AG10803 (cell line): Measurements from ENCODE around the gene CCDC93.

Source experiments
- DNase-seq: peaks from one replicate; pipeline ENCODE4 v3.0.0; 2010; ENCODE audit warnings: low read depth
- H3K4me3 ChIP-seq: 2 replicates; pipeline ENCODE4 v1.5.1; 2011; ENCODE audit warnings: mild to moderate bottlenecking, low read length, control low read depth
- TF ChIP-seq, protein P1 (sequence below): conservative IDR thresholded peaks from 2 replicates; pipeline ENCODE4 v1.5.1; 2011; ENCODE audit warnings: mild to moderate bottlenecking, low read length, control low read depth, inconsistent platforms

Gene CCDC93

GRCh38 chr2:118045286-118045685 is 31.4 kb upstream of the CCDC93 start:
- DNase-seq = no peak
- TF ChIP-seq, protein P1, sequence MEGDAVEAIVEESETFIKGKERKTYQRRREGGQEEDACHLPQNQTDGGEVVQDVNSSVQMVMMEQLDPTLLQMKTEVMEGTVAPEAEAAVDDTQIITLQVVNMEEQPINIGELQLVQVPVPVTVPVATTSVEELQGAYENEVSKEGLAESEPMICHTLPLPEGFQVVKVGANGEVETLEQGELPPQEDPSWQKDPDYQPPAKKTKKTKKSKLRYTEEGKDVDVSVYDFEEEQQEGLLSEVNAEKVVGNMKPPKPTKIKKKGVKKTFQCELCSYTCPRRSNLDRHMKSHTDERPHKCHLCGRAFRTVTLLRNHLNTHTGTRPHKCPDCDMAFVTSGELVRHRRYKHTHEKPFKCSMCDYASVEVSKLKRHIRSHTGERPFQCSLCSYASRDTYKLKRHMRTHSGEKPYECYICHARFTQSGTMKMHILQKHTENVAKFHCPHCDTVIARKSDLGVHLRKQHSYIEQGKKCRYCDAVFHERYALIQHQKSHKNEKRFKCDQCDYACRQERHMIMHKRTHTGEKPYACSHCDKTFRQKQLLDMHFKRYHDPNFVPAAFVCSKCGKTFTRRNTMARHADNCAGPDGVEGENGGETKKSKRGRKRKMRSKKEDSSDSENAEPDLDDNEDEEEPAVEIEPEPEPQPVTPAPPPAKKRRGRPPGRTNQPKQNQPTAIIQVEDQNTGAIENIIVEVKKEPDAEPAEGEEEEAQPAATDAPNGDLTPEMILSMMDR = no peak
- H3K4me3 ChIP-seq = no peak overlapping the region

GRCh38 chr2:118044854-118045253 is 31.0 kb upstream of the CCDC93 start:
- no peak overlapping the region for H3K4me3 ChIP-seq
- no peak for DNase-seq
- TF ChIP-seq, protein P1 = no peak

DNA sequence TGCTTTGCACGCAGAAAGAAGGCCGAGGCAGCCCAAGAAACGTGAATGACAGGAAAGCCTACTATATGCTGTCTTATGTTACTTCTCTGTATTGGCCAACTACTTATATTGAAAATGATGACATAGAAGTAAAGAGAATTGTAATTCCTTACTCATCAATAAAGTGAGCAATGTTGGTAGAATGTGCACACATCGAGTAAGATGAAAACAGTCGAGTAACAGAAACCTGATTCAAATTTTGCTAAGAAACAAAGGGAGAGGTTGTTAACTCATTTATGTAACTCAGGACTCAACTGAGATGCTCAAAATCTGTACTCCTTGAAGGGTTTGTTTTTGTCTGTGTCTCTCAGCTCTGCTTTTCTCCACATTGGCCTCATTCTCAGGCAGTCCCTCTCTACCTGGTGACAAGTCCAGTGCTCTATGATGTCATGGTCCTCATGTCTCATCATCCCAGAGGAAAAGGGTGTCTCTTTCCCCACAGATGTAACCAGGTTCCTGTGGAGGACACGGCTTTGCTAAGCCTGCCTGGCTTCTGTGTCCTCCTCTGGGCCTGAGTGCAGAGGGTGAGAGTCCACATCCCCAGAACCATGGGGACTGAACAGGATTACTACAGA is 30.3 kb upstream of the CCDC93 start:
- no peak for DNase-seq
- TF ChIP-seq, protein P1 = no peak
- no peak overlapping the region for H3K4me3 ChIP-seq

DNA sequence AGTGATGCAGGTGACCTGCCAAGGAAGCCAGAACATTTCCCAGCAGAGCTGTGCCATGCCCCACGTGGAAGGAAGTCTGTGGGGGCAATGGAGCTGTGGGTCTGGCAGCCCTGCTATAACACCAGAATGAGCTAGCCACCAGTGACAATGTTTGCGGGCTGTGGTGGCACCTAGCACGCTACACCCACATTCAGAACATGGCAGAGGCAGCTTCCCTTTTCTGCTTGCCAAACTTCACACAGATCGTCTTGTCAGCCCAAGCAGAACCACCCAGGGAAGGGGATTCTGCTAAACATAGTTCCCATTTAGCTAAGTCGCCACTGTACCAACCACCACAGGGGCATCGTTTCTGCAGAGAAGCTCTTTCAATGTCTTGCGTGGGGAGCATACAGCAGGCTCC is 27.0 kb upstream of the CCDC93 start:
- no peak overlapping the region for H3K4me3 ChIP-seq
- TF ChIP-seq, protein P1 = no peak

GRCh38 chr2:118032169-118033013 is 18.5 kb upstream of the CCDC93 start:
- TF ChIP-seq, protein P1 = peak; percentile 83
- no peak overlapping the region for H3K4me3 ChIP-seq
- peak; percentile 45 for DNase-seq

More for the DNA sequence above, 27.0 kb upstream of the CCDC93 start:
- no peak for DNase-seq

- TF ChIP-seq, protein P1 = no peak
- H3K4me3 ChIP-seq = no peak overlapping the region
- DNase-seq = no peak
Measured at GRCh38 chr2:118031566-118031965, 17.7 kb upstream of the CCDC93 start.

DNA sequence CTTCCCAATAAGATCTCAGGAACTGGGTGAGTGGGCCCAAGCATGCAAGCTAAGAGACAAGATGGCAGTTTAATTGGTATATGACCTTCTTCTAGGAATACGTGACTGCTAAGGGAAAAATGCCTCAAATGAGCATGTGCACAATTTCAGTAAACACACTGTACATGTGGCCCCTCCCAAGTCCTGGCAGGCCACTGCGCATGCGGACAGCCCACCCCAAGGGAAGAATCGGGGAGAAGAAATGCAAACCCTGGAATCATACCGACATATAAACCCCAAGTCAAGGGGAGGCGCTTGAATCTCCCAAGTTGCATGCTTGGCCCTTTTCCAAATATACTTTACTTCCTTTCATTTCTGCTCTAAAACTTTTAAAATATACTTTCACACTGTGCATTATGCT is 15.2 kb upstream of the CCDC93 start:
- no peak for DNase-seq
- TF ChIP-seq, protein P1 = no peak
- H3K4me3 ChIP-seq = no peak overlapping the region
